Tibial nerve (tissue), 4 donors: ENCODE data around the gene PSMC3. TPM values are rescaled to one million over a fixed set of nuclear protein-coding genes. Genes with fewer than 3 reads are reported as not detected.

Source experiments
- DNase-seq, 2 donors: peaks; one replicate each; pipeline ENCODE4 v3.0.0-alpha.2; 2019; ENCODE audit warnings: low spot score in 2 of 2
- H3K27ac ChIP-seq, 4 donors: fragments of 200-600 bp; sonication (generic) in 3 of 4; one replicate each; pipeline ENCODE4 v1.5.1; 2017 to 2019; ENCODE audit warnings: mild to moderate bottlenecking in 1 of 4
- H3K27me3 ChIP-seq, 2 donors: fragments of 200-600 bp; sonication (generic) in 1 of 2; one replicate each; pipeline versions ENCODE4 v1.5.1 to v1.6.0; 2017 to 2019
- H3K36me3 ChIP-seq, 3 donors: fragments of 200-600 bp; sonication (generic); one replicate each; pipeline ENCODE4 v1.5.1; 2018 to 2019
- H3K4me1 ChIP-seq, 4 donors: fragments of 200-600 bp; sonication (generic) in 3 of 4; one replicate each; pipeline ENCODE4 v1.5.1; 2017 to 2019
- H3K4me3 ChIP-seq, 4 donors: fragments of 200-600 bp; sonication (generic) in 3 of 4; one replicate each; pipeline ENCODE4 v1.5.1; 2017 to 2019; ENCODE audit warnings: mild to moderate bottlenecking in 1 of 4, moderate library complexity in 1 of 4
- H3K9me3 ChIP-seq, 4 donors: fragments of 200-600 bp; sonication (generic) in 3 of 4; one replicate each; pipeline ENCODE4 v1.5.1; 2017 to 2019
- EP300 ChIP-seq, 2 donors: sonication (generic); formaldehyde crosslinking; IDR thresholded peaks; one replicate each; pipeline ENCODE4 v1.6.1; 2017; ENCODE audit warnings: antibody characterized with exemption in 2 of 2, mild to moderate bottlenecking in 1 of 2
- POLR2A ChIP-seq, 2 donors: fragments of 450-650 bp; IDR thresholded peaks; one replicate each; pipeline ENCODE4 v1.6.1; 2017; ENCODE audit warnings: antibody characterized with exemption in 2 of 2, mild to moderate bottlenecking in 2 of 2, moderate library complexity in 2 of 2
- WGBS, 2 donors: methylation state at CpG; one replicate each; pipeline ENCODE4 v1.1.5; 2018; 5-methylcytosine and 5-hydroxymethylcytosine counted together
- total RNA-seq, 4 donors: library from RNA; depleted of rRNA; stranded (reverse); fragments of >200 nt; gene quantifications; one replicate each; pipeline ENCODE4 v1.1.0, GENCODE V29; 2016
- TF ChIP-seq, protein P1 (sequence below), 5 experiments: fragments of 200-600 bp in 3 of 5; fragments of 450-650 bp in 2 of 5; sonication (generic) in 3 of 5; IDR thresholded peaks; one replicate each; pipeline ENCODE4 v1.5.1; 2016 to 2019; ENCODE audit warnings: antibody characterized with exemption in 5 of 5, mild to moderate bottlenecking in 3 of 5, moderate library complexity in 2 of 5

The PSMC3 gene
- total RNA-seq, 4 donors from 2014 or later = 103 to 147 (median 128) TPM

DNA sequence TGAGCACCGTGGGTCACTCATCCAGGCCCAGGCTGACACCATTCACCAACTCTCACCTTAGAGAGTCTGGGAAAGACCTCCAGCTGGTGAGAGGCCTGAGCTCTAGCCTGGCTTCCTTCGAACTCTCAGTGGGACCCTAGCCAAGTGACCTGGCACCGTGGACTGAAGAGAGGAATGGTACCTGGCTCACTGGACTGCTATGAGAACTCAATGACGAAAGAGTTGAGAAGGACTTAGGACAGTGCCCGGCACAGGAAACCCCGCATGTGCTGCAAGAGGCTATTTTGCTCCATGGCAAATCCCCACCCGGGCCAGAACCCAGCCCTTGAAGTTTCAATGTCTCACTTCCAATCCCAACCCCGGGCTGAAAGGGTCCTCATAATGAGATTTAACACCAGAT lies 23.3 kb upstream of the PSMC3 start:
- Histone ChIP-seq H3K27ac (no peak overlapping the region), H3K36me3 (no peaks in the 10 kb centered on the region), H3K9me3 (no peaks in the 10 kb centered on the region), H3K4me1 (no peaks in the 10 kb centered on the region), H3K4me3 (no peak overlapping the region), H3K27me3 (no peaks in the 10 kb centered on the region)
- DNase-seq = no peak
- 73 to 79% methylated on average over 8 of the region's 8 CpGs for whole genome bisulfite sequencing, 2 donors
- no peak for TF ChIP-seq POLR2A (IDR thresholded peaks at IDR 0.05)
- TF ChIP-seq, protein P1, sequence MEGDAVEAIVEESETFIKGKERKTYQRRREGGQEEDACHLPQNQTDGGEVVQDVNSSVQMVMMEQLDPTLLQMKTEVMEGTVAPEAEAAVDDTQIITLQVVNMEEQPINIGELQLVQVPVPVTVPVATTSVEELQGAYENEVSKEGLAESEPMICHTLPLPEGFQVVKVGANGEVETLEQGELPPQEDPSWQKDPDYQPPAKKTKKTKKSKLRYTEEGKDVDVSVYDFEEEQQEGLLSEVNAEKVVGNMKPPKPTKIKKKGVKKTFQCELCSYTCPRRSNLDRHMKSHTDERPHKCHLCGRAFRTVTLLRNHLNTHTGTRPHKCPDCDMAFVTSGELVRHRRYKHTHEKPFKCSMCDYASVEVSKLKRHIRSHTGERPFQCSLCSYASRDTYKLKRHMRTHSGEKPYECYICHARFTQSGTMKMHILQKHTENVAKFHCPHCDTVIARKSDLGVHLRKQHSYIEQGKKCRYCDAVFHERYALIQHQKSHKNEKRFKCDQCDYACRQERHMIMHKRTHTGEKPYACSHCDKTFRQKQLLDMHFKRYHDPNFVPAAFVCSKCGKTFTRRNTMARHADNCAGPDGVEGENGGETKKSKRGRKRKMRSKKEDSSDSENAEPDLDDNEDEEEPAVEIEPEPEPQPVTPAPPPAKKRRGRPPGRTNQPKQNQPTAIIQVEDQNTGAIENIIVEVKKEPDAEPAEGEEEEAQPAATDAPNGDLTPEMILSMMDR (IDR thresholded peaks at IDR 0.05) = no peak
- TF ChIP-seq EP300 (IDR thresholded peaks at IDR 0.05) = no peak

DNA sequence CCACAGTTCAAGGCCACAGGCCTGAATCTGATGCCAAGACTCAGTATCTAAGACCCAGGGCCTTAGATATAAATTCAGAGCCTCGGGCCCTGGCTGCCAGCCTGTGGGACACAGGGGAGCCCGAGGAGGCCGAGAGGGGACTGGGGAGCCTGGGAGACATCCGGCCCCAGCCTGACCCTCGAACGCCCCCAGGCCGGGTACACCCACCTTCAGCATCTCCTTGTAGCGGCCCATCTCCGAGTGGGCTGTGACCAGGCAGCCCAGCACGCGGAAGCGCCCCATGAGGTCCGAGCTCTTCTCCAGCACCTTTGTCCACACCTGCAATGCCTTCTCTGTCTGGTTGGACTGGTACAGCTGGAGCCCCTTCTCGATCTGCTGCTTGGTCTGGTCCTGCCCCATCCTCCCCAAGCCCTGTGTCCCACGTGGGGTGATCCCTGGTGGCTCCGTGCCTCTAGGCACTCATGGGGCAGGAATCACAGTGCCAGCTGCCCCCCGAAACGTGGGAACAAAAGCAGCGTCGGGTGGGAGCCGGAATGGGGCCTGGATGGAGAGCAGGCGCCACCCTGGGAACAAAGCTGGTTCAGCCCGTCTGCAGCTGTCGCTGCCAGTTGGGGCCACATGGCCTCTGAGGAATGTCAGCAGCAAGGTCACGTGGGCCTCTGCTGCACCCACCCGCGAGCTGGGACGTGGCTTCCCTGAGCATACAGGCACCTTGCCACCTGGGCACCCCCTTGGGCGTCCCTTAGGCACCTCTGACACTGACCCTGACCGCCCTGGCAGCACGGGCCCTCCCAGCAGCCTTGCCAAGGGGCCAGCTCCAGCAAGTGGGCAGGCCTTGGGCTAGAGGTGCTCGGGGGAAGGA lies 22.6 kb upstream of the PSMC3 start, which contains the start of gene RAPSN:
Gene RAPSN (minus strand): TSS at position 571 of the 862 bp plus-strand sequence. CDS start 172 bp downstream, at position 399.
- Histone ChIP-seq H3K4me3 (no peak within 1 kb of the TSS), H3K27ac (peak within 1 kb of the TSS in 1 of 4 donors; percentile 0), H3K9me3 (no peaks in the 10 kb centered on the region), H3K36me3 (no peaks in the 10 kb centered on the region), H3K4me1 (no peaks in the 10 kb centered on the region), H3K27me3 (no peaks in the 10 kb centered on the region)
- no peak for DNase-seq
- WGBS, 2 donors = 82 to 90% methylated on average over 16 to 28 of the region's 32 CpGs
- TF ChIP-seq POLR2A (IDR thresholded peaks at IDR 0.05) (no peak), EP300 (IDR thresholded peaks at IDR 0.05) (no peak)
- TF ChIP-seq, protein P1 (IDR thresholded peaks at IDR 0.05) = no peak

DNA sequence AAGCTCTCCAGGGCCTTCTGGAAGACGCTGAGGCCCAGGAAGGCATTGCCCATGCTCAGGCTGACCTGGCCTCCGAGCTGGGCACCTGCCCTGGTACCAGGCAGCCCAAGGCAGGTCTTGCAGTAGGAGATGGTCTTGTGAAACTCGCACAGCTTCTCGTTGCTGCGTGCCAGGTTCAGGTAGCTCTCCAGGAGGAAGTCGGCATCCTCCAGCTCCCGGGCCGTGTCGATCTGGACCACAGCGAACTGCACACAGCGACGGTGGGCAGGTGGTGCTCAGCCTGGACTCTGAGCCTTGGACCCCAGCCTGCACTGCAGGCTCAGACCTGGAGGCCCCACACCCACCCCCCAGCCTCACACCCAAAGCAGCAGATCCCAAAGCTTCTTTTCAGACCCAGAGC lies 21.7 kb upstream of the PSMC3 start:
- WGBS, 2 donors = 92 to 96% methylated on average over 10 to 11 of the region's 12 CpGs
- no peaks in the 10 kb centered on the region for H3K9me3 ChIP-seq
- no peak overlapping the region for H3K27ac ChIP-seq
- H3K4me3 ChIP-seq = no peak overlapping the region
- TF ChIP-seq, protein P1 (IDR thresholded peaks at IDR 0.05) = no peak
- TF ChIP-seq POLR2A (IDR thresholded peaks at IDR 0.05) (no peak), EP300 (IDR thresholded peaks at IDR 0.05) (no peak)
- no peaks in the 10 kb centered on the region for H3K36me3 ChIP-seq
- H3K27me3 ChIP-seq = no peaks in the 10 kb centered on the region
- H3K4me1 ChIP-seq = no peaks in the 10 kb centered on the region
- DNase-seq = no peak

DNA sequence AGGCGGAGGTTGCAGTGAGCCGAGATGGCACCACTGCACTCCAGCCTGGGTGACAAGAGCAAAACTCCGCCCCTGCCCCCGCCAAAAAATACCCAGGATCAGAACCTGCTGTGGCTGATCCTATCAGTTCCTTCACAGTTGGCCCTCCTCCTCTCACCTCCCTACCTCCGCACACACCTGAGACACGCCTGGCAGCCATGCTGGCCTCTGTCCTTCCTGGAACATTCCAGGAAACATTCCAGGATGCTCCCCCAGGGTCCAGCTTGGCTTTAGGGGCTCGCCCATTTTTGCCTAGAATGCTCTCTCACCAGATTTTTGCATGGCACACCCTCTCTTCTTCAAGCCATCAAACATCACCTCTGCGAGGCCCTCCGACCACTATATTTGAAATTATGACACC lies 20.6 kb upstream of the PSMC3 start:
- TF ChIP-seq POLR2A (IDR thresholded peaks at IDR 0.05) (no peak), EP300 (IDR thresholded peaks at IDR 0.05) (no peak)
- TF ChIP-seq, protein P1 (IDR thresholded peaks at IDR 0.05) = no peak
- Histone ChIP-seq H3K36me3 (no peaks in the 10 kb centered on the region), H3K9me3 (no peaks in the 10 kb centered on the region), H3K27me3 (no peaks in the 10 kb centered on the region), H3K4me1 (no peaks in the 10 kb centered on the region), H3K27ac (no peak overlapping the region), H3K4me3 (no peak overlapping the region)
- DNase-seq = no peak
- WGBS, 2 donors = 91% methylated on average over 9 of the region's 9 CpGs

DNA sequence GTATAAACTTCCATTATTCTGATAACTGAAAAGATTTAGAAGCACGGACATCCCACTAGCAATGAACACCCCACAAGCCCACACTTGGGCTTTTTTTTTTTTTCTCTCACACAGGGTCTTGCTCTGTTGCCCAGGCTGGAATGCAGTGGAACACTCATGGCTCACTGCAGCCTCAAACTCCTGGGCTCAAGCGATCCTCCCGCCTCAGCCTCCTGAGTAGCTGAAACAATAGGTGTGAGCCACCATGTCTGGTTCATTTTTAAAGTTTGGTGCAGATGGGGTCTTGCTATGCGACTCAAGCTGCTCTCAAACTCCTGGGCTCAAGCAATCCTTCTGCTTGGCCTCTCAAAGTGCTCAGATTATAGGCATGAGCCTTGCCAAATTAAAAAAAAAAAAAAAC lies 19.6 kb upstream of the PSMC3 start:
- Histone ChIP-seq H3K4me3 (no peak overlapping the region), H3K4me1 (no peaks in the 10 kb centered on the region), H3K9me3 (no peaks in the 10 kb centered on the region), H3K27me3 (no peaks in the 10 kb centered on the region), H3K27ac (no peak overlapping the region), H3K36me3 (no peaks in the 10 kb centered on the region)
- no peak for DNase-seq
- TF ChIP-seq POLR2A (IDR thresholded peaks at IDR 0.05) (no peak), EP300 (IDR thresholded peaks at IDR 0.05) (no peak)
- TF ChIP-seq, protein P1 (IDR thresholded peaks at IDR 0.05) = no peak
- 91 to 92% methylated on average over 4 of the region's 4 CpGs for WGBS, 2 donors
